Measurements from ENCODE around the gene ZNF223. TPM values are rescaled to one million over a fixed set of nuclear protein-coding genes. Genes with fewer than 3 reads are reported as not detected.

The ZNF223 gene
- total RNA-seq, 1 donor from 2014 or later, result 17.7 TPM

- Histone ChIP-seq H3K4me1 (peaks cover 19% of the 10 kb centered on the region), H3K9me3 (peaks cover 24% of the 10 kb centered on the region), H3K27me3 (no peaks in the 10 kb centered on the region), H3K4me3 (no peak overlapping the region), H3K27ac (no peak overlapping the region), H3K36me3 (peaks cover 26 to 49% of the 10 kb centered on the region in 2 donors)
- TF ChIP-seq POLR2AphosphoS5 (IDR thresholded peaks at IDR 0.05; ENCODE audit: insufficient read depth in 1 of 2, low read depth in 1 of 2) (no peak), POLR2A (IDR thresholded peaks at IDR 0.05) (no peak)
- TF ChIP-seq, protein P1, sequence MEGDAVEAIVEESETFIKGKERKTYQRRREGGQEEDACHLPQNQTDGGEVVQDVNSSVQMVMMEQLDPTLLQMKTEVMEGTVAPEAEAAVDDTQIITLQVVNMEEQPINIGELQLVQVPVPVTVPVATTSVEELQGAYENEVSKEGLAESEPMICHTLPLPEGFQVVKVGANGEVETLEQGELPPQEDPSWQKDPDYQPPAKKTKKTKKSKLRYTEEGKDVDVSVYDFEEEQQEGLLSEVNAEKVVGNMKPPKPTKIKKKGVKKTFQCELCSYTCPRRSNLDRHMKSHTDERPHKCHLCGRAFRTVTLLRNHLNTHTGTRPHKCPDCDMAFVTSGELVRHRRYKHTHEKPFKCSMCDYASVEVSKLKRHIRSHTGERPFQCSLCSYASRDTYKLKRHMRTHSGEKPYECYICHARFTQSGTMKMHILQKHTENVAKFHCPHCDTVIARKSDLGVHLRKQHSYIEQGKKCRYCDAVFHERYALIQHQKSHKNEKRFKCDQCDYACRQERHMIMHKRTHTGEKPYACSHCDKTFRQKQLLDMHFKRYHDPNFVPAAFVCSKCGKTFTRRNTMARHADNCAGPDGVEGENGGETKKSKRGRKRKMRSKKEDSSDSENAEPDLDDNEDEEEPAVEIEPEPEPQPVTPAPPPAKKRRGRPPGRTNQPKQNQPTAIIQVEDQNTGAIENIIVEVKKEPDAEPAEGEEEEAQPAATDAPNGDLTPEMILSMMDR (IDR thresholded peaks at IDR 0.05), result no peak
- intact Hi-C loops (cut with DNase I), result no loop called here
- no peak for DNase-seq (ENCODE audit: extremely low spot score in 2 of 2)
Measured at GRCh38 chr19:44005973-44006372, 45.9 kb upstream of the ZNF223 start.

- no peak overlapping the region for H3K4me3 ChIP-seq
- H3K27me3 ChIP-seq, result no peaks in the 10 kb centered on the region
- TF ChIP-seq, protein P1 (IDR thresholded peaks at IDR 0.05), result no peak
- TF ChIP-seq POLR2A (IDR thresholded peaks at IDR 0.05) (no peak), POLR2AphosphoS5 (IDR thresholded peaks at IDR 0.05; ENCODE audit: insufficient read depth in 1 of 2, low read depth in 1 of 2) (no peak)
- peaks cover 13% of the 10 kb centered on the region for H3K4me1 ChIP-seq
- no peak for DNase-seq (ENCODE audit: extremely low spot score in 2 of 2)
- intact Hi-C loops (cut with DNase I), result no loop called here
- peaks cover 31% of the 10 kb centered on the region for H3K9me3 ChIP-seq
- peaks cover 26 to 63% of the 10 kb centered on the region in 2 donors for H3K36me3 ChIP-seq
- H3K27ac ChIP-seq, result no peak overlapping the region
Measured at GRCh38 chr19:44007473-44007872, 44.4 kb upstream of the ZNF223 start.

GRCh38 chr19:44010468-44010867 lies 41.4 kb upstream of the ZNF223 start:
- Histone ChIP-seq H3K9me3 (peaks cover 42% of the 10 kb centered on the region), H3K36me3 (peaks cover 26 to 67% of the 10 kb centered on the region in 2 donors), H3K27me3 (no peaks in the 10 kb centered on the region), H3K27ac (no peak overlapping the region), H3K4me1 (no peaks in the 10 kb centered on the region), H3K4me3 (no peak overlapping the region)
- intact Hi-C loops (cut with DNase I), result no loop called here
- TF ChIP-seq, protein P1 (IDR thresholded peaks at IDR 0.05), result no peak
- no peak for TF ChIP-seq POLR2A (IDR thresholded peaks at IDR 0.05)
- TF ChIP-seq POLR2AphosphoS5 (IDR thresholded peaks at IDR 0.05; ENCODE audit: insufficient read depth in 1 of 2, low read depth in 1 of 2), result no peak
- DNase-seq (ENCODE audit: extremely low spot score in 2 of 2), result no peak

DNA sequence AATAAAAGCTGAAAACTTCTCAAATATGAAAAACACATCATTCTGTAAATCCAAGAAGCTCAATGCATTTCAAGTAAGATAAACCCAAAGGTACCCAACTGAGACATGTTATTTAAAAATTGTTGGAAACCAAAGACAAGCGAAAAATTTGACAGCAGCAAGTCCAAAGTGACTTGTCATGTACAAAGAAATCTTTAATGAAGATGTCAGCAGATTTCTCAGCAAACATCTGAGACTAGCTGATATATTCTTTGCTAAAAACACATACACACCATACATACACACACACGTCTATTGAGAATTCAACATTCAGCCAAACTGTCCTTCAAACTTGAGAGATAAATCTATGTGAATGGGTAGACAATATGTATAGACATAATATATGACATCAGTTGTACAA lies 32.3 kb upstream of the ZNF223 start:
- no peak for DNase-seq (ENCODE audit: extremely low spot score in 2 of 2)
- Histone ChIP-seq H3K4me1 (no peaks in the 10 kb centered on the region), H3K27ac (no peak overlapping the region), H3K27me3 (no peaks in the 10 kb centered on the region), H3K4me3 (no peak overlapping the region), H3K36me3 (no peaks in the 10 kb centered on the region), H3K9me3 (no peaks in the 10 kb centered on the region)
- intact Hi-C loops (cut with DNase I), result no loop called here
- no peak for TF ChIP-seq POLR2AphosphoS5 (IDR thresholded peaks at IDR 0.05; ENCODE audit: insufficient read depth in 1 of 2, low read depth in 1 of 2)
- TF ChIP-seq POLR2A (IDR thresholded peaks at IDR 0.05), result no peak
- TF ChIP-seq, protein P1 (IDR thresholded peaks at IDR 0.05), result no peak

DNA sequence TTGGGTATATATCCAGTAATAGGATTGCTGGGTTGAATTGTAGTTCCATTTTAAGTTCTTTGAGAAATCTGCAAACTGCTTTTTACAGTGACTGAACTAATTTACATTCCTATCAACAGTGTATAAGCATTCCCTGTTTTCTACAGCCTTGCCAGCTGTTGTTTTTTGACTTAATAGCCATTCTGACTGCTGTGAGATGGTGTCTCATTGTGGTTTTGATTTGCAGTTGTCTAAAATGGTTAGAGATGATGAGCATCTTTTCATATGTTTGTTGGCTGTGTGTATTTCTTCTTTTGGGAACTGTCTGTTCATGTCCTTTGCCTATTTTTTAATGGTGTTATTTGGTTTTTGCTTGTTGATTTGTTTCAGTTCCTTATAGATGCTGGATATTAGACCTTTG lies 30.6 kb upstream of the ZNF223 start:
- H3K4me1 ChIP-seq, result peaks cover 13% of the 10 kb centered on the region
- no peak for DNase-seq (ENCODE audit: extremely low spot score in 2 of 2)
- no peaks in the 10 kb centered on the region for H3K9me3 ChIP-seq
- no peak overlapping the region for H3K4me3 ChIP-seq
- no peaks in the 10 kb centered on the region for H3K36me3 ChIP-seq
- H3K27ac ChIP-seq, result no peak overlapping the region
- no peak for TF ChIP-seq POLR2AphosphoS5 (IDR thresholded peaks at IDR 0.05; ENCODE audit: insufficient read depth in 1 of 2, low read depth in 1 of 2)
- TF ChIP-seq POLR2A (IDR thresholded peaks at IDR 0.05), result no peak
- TF ChIP-seq, protein P1 (IDR thresholded peaks at IDR 0.05), result no peak
- intact Hi-C loops (cut with DNase I), result no loop called here
- H3K27me3 ChIP-seq, result no peaks in the 10 kb centered on the region
